Tibial nerve (tissue), 4 donors: ENCODE measurements around the gene SVIL. TPM values are rescaled to one million over a fixed set of nuclear protein-coding genes. Genes with fewer than 3 reads are reported as not detected.
"Not testable (repeated sequence)": the region's sequence is repeated elsewhere in the genome, so short reads cannot be mapped to it uniquely, and the experiment has no call there.

ENCODE experiments used
- DNase-seq, 2 donors: peaks; one replicate each; pipeline ENCODE4 v3.0.0-alpha.2; 2019; ENCODE audit warnings: low spot score in 2 of 2
- H3K27ac ChIP-seq, 4 donors: fragments of 200-600 bp; sonication (generic) in 3 of 4; one replicate each; pipeline ENCODE4 v1.5.1; 2017 to 2019; ENCODE audit warnings: mild to moderate bottlenecking in 1 of 4
- H3K27me3 ChIP-seq, 2 donors: fragments of 200-600 bp; sonication (generic) in 1 of 2; one replicate each; pipeline versions ENCODE4 v1.5.1 to v1.6.0; 2017 to 2019
- H3K36me3 ChIP-seq, 3 donors: fragments of 200-600 bp; sonication (generic); one replicate each; pipeline ENCODE4 v1.5.1; 2018 to 2019
- H3K4me1 ChIP-seq, 4 donors: fragments of 200-600 bp; sonication (generic) in 3 of 4; one replicate each; pipeline ENCODE4 v1.5.1; 2017 to 2019
- H3K4me3 ChIP-seq, 4 donors: fragments of 200-600 bp; sonication (generic) in 3 of 4; one replicate each; pipeline ENCODE4 v1.5.1; 2017 to 2019; ENCODE audit warnings: mild to moderate bottlenecking in 1 of 4, moderate library complexity in 1 of 4
- H3K9me3 ChIP-seq, 4 donors: fragments of 200-600 bp; sonication (generic) in 3 of 4; one replicate each; pipeline ENCODE4 v1.5.1; 2017 to 2019
- CTCF ChIP-seq, 5 experiments: fragments of 200-600 bp in 3 of 5; fragments of 450-650 bp in 2 of 5; sonication (generic) in 3 of 5; IDR thresholded peaks; one replicate each; pipeline ENCODE4 v1.5.1; 2016 to 2019; ENCODE audit warnings: antibody characterized with exemption in 5 of 5, mild to moderate bottlenecking in 3 of 5, moderate library complexity in 2 of 5
- EP300 ChIP-seq, 2 donors: sonication (generic); formaldehyde crosslinking; IDR thresholded peaks; one replicate each; pipeline ENCODE4 v1.6.1; 2017; ENCODE audit warnings: antibody characterized with exemption in 2 of 2, mild to moderate bottlenecking in 1 of 2
- POLR2A ChIP-seq, 2 donors: fragments of 450-650 bp; IDR thresholded peaks; one replicate each; pipeline ENCODE4 v1.6.1; 2017; ENCODE audit warnings: antibody characterized with exemption in 2 of 2, mild to moderate bottlenecking in 2 of 2, moderate library complexity in 2 of 2
- WGBS, 2 donors: methylation state at CpG; one replicate each; pipeline ENCODE4 v1.1.5; 2018; 5-methylcytosine and 5-hydroxymethylcytosine counted together
- total RNA-seq, 4 donors: library from RNA; depleted of rRNA; stranded (reverse); fragments of >200 nt; gene quantifications; one replicate each; pipeline ENCODE4 v1.1.0, GENCODE V29; 2016

The SVIL gene
- total RNA-seq, 4 donors from 2014 or later, result 23.6 to 32.0 (median 26.0) TPM

- WGBS, 2 donors, result 78 to 84% methylated on average over 12 of the region's 12 CpGs
- Histone ChIP-seq H3K27ac (no peak overlapping the region), H3K27me3 (no peaks in the 10 kb centered on the region), H3K36me3 (no peaks in the 10 kb centered on the region), H3K9me3 (no peaks in the 10 kb centered on the region), H3K4me1 (peaks cover 0 to 23% (median 0%) of the 10 kb centered on the region in 4 donors), H3K4me3 (no peak overlapping the region)
- no peak for DNase-seq
- TF ChIP-seq EP300 (IDR thresholded peaks at IDR 0.05) (no peak), CTCF (IDR thresholded peaks at IDR 0.05) (no peak), POLR2A (IDR thresholded peaks at IDR 0.05) (no peak)
These were observed 5.8 kb downstream of the SVIL start for GRCh38 chr10:29628912-29629526.

- no peak overlapping the region for H3K27ac ChIP-seq
- H3K27me3 ChIP-seq, result no peaks in the 10 kb centered on the region
- H3K9me3 ChIP-seq, result no peaks in the 10 kb centered on the region
- WGBS, 2 donors, result 65 to 66% methylated on average over 5 of the region's 5 CpGs
- TF ChIP-seq CTCF (IDR thresholded peaks at IDR 0.05), result no peak
- no peak for TF ChIP-seq EP300 (IDR thresholded peaks at IDR 0.05)
- no peak for TF ChIP-seq POLR2A (IDR thresholded peaks at IDR 0.05)
- H3K4me3 ChIP-seq, result no peak overlapping the region
- peaks cover 0 to 18% (median 0%) of the 10 kb centered on the region in 4 donors for H3K4me1 ChIP-seq
- no peaks in the 10 kb centered on the region for H3K36me3 ChIP-seq
- no peak for DNase-seq
These were observed 6.5 kb downstream of the SVIL start for GRCh38 chr10:29628311-29628710.

DNA sequence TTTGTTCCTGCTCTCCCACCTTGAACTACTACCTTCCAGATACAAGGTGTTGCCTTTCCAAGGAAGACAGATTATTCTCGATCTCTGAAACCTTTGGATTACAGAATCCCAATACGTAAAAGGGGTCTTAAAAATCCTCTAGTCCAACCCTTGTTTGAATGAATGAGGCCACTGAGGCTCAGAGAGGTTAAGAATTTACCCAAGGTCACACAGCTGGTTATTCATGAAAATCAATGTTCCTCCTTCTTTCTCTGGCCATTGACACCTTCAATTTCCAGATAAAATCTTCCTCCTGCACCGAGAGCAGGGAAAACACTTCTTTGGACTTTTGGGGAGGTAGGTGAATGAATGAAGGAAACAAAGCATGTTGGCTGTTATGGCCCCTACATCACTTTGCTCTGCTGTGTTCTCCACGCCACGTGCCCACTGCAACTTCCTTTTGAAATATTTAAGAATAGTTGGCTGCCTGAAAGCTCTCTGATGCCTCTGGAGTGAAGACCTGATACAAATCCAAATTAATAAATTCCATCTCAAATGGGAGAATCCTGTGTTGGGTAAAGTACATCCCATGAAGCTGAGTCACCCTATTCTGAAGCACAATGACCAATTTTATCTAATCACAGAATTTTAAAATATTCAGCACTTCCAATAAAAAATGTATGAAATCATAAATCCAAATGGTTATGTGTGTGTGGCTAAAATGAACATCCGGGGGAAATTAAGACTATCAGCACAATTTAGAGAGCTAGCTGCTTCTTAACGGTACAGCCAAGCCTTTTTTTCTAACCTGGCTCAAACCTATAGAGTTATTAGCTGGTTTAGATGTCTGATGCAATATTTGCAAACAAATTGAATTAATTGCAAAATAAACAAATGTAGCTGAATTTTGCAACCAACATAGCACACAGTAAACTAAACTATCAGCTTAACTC is 7.3 kb downstream of the SVIL start:
- H3K27ac ChIP-seq, result no peak overlapping the region
- H3K27me3 ChIP-seq, result no peaks in the 10 kb centered on the region
- H3K4me3 ChIP-seq, result no peak overlapping the region
- peaks cover 0 to 16% (median 0%) of the 10 kb centered on the region in 4 donors for H3K4me1 ChIP-seq
- WGBS, 2 donors, result 71 to 77% methylated on average over 7 of the region's 7 CpGs
- no peaks in the 10 kb centered on the region for H3K9me3 ChIP-seq
- no peak for DNase-seq
- TF ChIP-seq EP300 (IDR thresholded peaks at IDR 0.05), result no peak
- no peak for TF ChIP-seq CTCF (IDR thresholded peaks at IDR 0.05)
- no peak for TF ChIP-seq POLR2A (IDR thresholded peaks at IDR 0.05)
- no peaks in the 10 kb centered on the region for H3K36me3 ChIP-seq

DNA sequence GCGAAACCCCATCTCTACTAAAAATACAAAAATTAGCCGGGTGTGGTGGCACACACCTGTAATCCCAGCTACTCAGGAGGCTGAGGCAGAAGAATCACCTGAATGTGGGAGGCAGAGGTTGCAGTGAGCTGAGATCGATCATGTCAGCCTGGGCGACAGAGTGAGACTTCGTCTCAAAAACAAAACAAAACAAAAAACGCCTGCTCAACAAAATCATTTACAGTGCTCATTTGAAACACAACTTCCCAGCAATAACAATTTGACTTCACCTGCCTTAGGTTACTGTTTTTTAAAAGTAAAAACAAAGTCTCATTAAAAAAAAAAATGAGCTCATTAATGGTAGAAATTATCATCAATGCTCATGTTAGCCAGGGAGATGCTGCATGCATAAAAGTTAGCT is 10.4 kb downstream of the SVIL start:
- H3K27ac ChIP-seq, H3K27me3 ChIP-seq, H3K4me3 ChIP-seq, H3K9me3 ChIP-seq, H3K36me3 ChIP-seq, DNase-seq: not testable (repeated sequence)
- WGBS, 2 donors, result 93 to 95% methylated on average over 6 of the region's 6 CpGs
- peaks cover 0 to 16% (median 0%) of the 10 kb centered on the region in 4 donors for H3K4me1 ChIP-seq

DNA sequence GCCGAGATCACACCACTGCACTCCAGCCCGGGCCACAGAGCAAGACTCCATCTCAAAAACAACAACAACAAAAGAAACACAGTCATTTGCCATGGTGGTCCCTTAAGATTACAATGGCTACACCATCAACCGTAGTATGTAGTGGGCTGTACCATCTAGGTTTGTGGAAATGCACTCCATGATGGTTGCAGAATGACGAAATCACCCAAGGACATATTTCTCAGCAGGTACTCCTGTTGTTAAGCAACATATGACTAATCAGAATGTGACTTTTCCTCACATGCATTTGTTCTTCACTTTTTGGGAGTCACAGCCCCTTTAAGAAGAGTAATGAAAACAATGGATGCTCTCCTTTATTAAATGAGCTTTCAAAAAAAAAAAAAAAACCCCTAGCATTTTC is 11.0 kb downstream of the SVIL start:
- DNase-seq, result no peak
- Histone ChIP-seq H3K36me3 (no peaks in the 10 kb centered on the region), H3K27ac (no peak overlapping the region), H3K27me3 (no peaks in the 10 kb centered on the region), H3K4me3 (no peak overlapping the region), H3K4me1 (peaks cover 0 to 16% (median 0%) of the 10 kb centered on the region in 4 donors), H3K9me3 (no peaks in the 10 kb centered on the region)
- TF ChIP-seq POLR2A (IDR thresholded peaks at IDR 0.05) (no peak), CTCF (IDR thresholded peaks at IDR 0.05) (no peak), EP300 (IDR thresholded peaks at IDR 0.05) (no peak)
- 88 to 94% methylated on average over 4 of the region's 4 CpGs for WGBS, 2 donors
